NCI-H2196 treated with DMSO at 0.1 percent for 48 hours (cell line): ENCODE data around the gene BAZ1A.

Experiments used
- DNase-seq: peaks from one replicate; lab custom pipeline; 2025; ENCODE audit not compliant: unreplicated experiment; lab: John Stamatoyannopoulos, UW

BAZ1A gene, protein sequence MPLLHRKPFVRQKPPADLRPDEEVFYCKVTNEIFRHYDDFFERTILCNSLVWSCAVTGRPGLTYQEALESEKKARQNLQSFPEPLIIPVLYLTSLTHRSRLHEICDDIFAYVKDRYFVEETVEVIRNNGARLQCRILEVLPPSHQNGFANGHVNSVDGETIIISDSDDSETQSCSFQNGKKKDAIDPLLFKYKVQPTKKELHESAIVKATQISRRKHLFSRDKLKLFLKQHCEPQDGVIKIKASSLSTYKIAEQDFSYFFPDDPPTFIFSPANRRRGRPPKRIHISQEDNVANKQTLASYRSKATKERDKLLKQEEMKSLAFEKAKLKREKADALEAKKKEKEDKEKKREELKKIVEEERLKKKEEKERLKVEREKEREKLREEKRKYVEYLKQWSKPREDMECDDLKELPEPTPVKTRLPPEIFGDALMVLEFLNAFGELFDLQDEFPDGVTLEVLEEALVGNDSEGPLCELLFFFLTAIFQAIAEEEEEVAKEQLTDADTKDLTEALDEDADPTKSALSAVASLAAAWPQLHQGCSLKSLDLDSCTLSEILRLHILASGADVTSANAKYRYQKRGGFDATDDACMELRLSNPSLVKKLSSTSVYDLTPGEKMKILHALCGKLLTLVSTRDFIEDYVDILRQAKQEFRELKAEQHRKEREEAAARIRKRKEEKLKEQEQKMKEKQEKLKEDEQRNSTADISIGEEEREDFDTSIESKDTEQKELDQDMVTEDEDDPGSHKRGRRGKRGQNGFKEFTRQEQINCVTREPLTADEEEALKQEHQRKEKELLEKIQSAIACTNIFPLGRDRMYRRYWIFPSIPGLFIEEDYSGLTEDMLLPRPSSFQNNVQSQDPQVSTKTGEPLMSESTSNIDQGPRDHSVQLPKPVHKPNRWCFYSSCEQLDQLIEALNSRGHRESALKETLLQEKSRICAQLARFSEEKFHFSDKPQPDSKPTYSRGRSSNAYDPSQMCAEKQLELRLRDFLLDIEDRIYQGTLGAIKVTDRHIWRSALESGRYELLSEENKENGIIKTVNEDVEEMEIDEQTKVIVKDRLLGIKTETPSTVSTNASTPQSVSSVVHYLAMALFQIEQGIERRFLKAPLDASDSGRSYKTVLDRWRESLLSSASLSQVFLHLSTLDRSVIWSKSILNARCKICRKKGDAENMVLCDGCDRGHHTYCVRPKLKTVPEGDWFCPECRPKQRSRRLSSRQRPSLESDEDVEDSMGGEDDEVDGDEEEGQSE (N-terminal part only)

DNA sequence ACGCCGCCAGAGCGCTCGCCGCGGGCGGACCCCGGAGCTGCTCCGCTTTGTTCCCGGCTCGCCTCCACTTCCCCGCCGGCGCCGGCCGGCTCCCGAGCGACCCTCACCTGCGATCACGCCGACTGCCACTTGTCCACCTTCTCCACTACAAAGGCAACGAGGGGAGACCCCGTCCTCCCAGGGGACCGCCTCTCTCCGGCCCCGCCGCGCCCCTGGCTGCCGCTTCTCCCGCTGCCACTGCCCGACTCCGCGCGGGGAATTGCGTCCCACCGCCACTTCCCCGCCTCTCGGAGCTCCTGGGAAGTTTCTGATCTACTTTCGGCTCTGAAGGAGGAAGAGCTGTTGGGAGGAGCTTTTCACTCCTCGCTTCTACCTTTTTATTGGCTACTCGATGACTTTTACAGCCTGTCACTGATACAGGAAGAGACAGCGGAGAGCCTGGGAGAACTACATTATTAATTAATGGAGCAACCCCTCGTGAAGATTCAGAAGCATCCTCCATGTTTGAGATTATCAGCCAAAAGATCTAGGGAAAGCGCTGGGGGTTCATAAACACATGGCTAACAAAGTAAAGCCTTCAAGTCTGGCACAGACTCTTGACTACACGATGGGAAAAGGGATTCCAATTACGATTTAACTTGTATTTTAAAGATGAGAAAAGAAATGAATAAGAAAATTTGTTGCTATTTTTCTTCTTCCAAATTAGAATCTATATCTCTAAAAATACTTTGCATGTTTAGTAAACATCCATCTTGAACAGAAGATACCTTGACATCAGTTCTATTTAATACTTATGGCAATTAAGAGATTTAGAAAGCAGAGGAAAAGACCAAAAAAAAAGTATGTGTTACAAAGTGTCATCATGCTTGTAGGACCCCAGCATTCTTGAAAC is at the start of gene BAZ1A:
Gene BAZ1A (minus strand): TSS at position 330 of the 892 bp plus-strand sequence. CDS start 756 bp downstream, outside the sequence.
- DNase-seq, result peak; percentile 27

DNA sequence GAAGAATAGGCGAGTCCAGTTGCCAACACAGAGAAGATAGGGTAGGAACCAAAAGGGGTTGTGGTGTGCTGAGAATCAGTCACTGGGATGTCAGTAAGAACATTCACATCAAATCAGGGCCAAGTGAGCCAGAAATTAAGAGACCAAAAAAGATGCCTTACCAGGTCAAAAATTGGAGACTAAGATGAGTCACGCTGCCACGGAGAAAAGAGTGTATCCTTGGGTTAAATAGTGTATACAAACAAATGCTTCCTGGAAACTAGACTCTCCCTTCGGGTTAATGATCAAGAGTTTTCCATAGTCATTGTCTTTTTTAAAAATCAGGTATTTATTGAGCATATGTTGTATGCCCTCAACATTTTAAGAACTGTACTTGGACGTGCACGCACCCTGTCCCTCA is 45.2 kb upstream of the BAZ1A start:
- DNase-seq, result no peak

- DNase-seq, result no peak
Measured at GRCh38 chr14:34913619-34914018, 38.5 kb upstream of the BAZ1A start.

GRCh38 chr14:34912966-34913365 is 37.8 kb upstream of the BAZ1A start:
- no peak for DNase-seq

DNA sequence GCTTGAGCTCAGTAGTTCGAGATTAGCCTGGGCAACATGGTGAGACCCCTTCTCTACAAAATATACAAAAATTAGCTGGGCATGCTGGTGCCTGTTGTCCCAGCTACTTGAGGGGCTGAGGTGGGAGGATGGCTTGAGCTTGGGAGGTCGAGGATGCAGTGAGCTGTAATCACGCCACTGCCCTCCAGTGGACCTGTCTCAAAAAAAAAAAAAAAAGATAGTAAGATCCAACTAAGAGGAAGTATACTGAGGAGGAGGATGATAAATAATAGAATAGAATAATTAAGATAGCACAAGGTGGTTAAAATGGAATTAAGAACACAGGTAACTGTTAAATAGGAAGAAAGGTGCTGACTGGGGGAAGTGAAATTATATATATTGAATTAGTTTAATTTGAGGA is 37.0 kb upstream of the BAZ1A start:
- no peak for DNase-seq

- no peak for DNase-seq
Measured at GRCh38 chr14:34911209-34912150, 36.3 kb upstream of the BAZ1A start.

GRCh38 chr14:34906287-34906686 is 31.1 kb upstream of the BAZ1A start:
- DNase-seq, result no peak

- DNase-seq, result no peak
Measured at GRCh38 chr14:34895277-34895676, 20.1 kb upstream of the BAZ1A start.

DNA sequence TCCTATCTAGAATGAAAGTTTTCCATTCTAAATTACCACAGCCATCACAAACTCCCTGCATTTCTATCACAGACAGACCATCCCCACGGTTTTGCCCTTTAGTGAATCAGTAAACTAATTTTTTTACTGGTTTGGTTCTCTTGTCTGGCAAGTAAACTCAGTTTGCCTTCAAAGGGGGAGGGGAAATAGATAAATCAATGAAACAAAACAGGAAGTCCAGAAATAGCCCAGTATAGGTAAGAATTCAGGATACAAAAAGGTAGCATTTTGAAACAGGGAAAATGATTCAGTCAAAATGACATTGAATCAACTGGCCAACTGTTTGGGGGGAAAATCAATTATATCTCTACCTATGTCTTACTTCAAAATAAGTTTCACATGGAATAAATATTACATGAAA is 15.8 kb upstream of the BAZ1A start:
- DNase-seq, result no peak

GRCh38 chr14:34888186-34888585 is 13.0 kb upstream of the BAZ1A start:
- DNase-seq, result no peak

DNA sequence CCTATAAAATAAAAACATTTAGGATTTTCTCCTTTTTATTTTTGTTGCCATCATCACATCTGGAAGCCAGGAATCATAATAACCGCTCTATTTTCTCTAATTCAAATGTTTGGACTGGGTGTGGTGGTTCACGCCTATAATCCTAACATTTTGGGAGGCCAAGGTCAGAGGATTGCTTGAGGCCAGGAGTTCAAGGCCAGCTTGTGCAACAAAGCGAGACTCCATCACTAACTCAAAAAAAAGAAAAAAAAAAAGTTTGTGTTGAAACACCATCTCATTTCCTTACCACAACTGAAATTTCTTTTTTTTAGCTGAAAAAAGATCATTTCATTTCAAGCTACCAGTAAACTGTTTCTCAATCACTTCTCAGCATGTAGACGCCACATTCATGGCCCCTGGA is 8.8 kb upstream of the BAZ1A start:
- no peak for DNase-seq

- peak; percentile 9 for DNase-seq
Measured at GRCh38 chr14:34874386-34875030, 652 bp downstream of the BAZ1A start.

DNA sequence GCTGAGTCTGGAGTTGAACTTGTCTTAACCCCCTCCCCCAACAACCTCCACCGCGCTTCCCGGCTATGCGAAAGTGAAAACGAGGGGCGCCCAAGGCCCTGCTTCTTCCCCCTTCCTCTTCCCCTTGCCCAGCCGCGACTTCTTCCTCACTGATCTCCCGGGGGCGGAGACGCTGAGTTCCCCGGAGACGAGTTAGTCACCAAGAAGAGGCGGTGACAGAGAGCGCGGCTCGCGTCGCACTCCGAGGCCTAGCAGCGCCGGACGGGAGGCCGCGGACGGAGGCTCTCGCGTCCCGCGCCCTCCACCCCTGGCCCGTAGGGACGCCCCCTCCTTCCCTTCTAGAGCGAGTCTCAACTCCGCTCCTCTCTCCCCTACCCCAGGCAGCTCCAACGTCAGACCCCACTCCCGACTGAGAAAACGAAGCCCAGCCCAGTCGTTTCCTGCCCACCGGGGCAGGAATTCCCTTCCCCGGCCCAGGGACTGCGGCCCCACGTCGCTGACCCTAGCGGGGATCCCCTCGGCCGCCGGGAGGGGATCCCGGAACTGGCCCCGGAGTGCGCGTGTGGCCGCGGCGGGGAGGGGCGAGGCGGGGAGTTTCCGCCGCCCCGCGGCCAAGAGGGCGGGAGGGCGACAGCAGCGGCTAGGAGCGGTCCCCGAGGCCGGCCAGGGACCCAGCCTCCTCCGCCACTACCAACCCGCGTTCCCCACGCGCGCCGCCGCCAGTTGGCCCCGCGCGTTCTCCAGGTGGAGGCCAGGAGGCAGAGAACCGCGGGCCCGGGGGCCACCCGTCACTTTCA is 1.4 kb downstream of the BAZ1A start:
- DNase-seq, result peak; percentile 11

GRCh38 chr14:34872822-34873588 is 2.2 kb downstream of the BAZ1A start:
- DNase-seq, result peak; percentile 40

DNA sequence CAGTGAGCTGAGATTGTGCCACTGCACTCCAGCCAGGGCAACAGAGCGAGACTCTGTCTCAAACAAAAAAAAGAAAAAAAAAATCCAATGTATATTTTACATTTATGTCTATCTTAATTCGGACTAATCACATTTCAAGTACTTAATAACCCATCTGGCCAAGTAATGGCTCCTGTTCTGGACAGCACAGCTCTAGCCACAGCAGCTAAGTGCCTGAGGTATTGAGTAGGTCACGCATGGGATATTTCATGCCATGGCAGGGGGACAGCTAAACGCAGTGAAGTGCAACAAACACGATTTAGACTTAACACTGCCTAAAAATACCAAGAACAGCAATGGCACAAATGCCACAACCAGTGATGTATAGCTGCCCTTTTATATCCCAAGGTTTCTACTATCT is 8.0 kb downstream of the BAZ1A start:
- DNase-seq, result no peak

DNA sequence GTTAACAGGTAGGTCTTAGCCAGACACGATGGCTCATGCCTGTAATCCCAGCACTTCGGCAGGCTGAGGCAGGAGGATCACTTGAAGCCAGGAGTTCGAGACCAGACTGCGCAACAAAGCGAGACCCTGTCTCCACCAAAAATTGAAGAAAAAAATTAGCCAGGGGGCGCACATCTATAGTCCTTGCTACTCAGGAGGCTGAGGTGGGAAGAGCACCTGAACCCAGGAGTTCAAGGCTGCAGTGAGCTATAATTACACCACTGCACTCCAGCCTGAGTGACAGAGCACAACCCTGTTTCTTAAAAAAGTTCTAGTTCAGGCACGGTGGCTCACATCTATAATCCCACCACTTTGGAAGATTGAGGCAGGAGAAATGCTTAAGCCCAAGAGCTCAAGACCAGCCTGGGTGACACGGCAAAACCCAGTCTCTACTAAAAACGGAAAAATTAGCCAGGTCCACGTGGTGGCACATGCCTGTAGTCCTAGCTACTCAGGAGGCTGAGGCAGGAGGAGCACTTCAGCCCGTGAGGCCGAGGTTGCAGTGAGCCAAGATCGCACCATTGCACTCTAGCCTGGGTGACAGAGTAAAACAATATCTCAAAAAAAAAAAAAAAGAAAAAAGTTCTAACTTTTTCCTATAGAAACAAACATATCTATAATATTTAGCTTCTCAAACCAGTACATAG is 9.1 kb downstream of the BAZ1A start:
- no peak for DNase-seq

GRCh38 chr14:34863844-34864243 is 11.3 kb downstream of the BAZ1A start:
- no peak for DNase-seq
